ENCODE data around the gene ROBO4.

Gene ROBO4

GRCh38 chr11:124918950-124919349, 21.3 kb upstream of the ROBO4 start, which contains the start of gene HEPN1:
HEPN1 (plus strand) TSS chr11:124919250.
- DNase-seq: no peak

DNA sequence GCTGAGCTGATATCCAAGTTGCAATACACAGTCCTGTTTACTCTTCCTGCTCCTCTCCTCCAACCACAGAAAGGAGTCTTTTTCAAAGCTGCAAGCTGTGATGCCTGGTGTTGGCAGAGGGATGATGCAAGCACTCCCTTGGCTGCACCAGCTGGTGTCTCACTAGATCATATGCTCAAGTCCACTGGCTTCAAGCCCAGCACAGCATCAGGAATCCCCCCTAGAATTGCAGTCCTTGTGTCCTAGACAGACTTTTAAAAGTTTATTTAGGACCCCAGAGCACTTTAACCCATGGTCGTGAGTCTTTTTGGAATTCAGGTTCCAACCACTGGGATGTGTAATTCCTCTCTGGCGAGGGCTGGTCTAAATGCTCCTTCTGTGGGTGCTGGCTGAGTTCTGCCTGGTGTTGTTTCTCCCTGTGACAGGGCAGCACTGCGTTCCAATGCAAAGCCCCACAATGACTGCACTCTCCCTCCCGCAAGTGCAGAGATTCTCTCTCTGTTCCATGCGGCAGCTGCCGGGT, 19.5 kb upstream of the ROBO4 start:
- DNase-seq: peak in 1 of 2 donors; percentile 11

- DNase-seq: no peak
Measured at GRCh38 chr11:124916370-124916710, 18.7 kb upstream of the ROBO4 start.

DNA sequence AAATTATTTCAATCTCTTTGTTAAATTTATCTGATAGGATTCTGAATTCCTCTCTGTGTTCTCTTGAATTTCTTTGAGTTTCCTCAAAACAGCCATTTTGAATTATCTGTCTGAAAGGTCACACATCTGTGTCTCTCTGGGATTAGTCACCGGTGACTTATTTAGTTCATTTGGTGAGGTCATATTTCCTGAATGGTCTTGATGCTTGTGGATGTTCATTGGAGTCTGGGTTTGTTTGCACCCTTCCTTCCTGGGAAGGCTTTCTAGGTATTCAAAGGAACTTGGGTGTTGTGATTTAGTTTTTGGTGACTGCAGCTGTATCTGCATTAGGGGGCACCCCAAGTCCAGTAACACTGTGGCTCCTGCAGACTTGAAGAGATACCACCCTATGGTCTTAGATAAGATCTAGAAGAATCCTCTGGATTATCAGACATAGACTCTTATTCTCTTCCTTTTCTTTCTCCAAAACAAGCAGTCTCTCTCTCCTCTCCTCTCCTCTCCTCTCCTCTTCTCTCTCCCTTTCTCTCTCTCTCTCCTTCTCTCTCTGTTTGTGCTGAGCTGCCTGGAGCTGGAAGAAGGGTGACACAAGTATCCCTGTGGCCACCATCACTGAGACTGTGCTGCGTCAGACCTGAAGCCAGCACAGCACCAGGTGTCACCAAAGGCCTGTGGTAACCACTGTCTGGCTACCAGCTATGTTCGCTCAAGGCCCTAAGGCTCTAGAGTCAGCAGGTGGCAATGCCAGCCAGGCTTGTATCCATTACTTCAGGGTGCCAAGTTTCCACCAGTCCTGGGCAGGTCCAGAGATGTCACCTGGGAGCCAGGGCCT, 18.1 kb upstream of the ROBO4 start:
- DNase-seq: peak in 1 of 2 donors; percentile 13

DNA sequence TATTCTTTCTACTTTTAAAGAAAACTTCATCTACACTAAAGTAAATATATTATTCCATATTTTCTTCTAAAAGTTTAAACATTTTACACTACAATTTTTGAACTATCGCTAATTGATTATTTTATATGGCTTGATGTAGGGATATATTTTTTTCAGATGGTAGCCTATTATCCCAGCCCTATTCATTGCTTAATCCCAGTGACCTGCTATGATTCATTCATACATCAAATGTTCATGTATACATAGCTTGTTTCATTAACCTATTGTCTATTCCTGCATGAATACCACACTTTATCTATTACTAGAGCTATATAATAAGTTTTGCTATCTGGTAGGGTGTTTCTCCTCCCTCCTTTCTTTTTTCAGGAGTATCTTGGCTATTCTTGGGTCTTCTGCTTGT, 5.0 kb upstream of the ROBO4 start:
- no peak for DNase-seq

DNA sequence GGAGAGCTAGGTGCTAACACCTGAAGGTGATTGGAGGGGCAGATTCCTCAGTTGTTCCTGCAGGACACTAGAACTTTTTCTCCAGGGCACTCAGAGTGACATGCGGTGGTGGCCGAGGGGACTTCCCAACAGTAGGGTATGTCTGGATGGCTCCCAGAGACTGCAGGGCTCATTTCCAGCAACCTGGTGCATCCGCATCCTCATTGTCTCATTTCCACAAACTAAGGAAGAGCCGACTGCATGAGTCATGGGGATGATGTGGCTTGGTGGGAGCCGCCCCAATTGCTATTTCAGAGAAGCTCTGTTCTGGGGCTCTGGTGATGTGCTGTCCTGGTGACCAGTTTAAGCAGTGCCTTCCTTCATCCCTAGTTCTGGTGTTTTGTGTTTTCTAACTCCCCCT, 2.8 kb upstream of the ROBO4 start:
- no peak for DNase-seq

GRCh38 chr11:124899383-124900145, 1.9 kb upstream of the ROBO4 start:
- DNase-seq: no peak

DNA sequence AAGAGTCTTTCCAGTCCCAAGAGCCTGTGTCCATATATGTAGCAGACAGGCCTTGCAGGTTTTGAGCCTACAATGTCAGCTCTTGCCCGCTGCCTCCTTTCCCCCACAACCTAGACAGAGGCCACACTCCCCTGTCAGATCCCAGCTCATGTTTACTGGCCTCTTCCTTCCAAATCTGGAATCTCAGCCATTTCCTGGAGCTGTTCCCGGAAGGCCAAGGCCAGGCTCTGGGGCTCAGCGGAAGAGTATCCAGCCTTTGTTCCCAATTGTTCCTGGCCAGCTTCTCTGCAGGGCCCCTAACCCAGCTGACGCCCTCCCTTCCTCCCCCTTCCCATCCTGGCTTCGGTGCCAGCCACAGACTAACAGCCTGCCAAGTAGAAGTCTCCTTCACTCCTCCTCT, 1.0 kb upstream of the ROBO4 start:
- no peak for DNase-seq

- no peak for DNase-seq
Measured at GRCh38 chr11:124898263-124898680, 607 bp upstream of the ROBO4 start.

GRCh38 chr11:124896821-124897391, 759 bp downstream of the ROBO4 start:
- DNase-seq: no peak

DNA sequence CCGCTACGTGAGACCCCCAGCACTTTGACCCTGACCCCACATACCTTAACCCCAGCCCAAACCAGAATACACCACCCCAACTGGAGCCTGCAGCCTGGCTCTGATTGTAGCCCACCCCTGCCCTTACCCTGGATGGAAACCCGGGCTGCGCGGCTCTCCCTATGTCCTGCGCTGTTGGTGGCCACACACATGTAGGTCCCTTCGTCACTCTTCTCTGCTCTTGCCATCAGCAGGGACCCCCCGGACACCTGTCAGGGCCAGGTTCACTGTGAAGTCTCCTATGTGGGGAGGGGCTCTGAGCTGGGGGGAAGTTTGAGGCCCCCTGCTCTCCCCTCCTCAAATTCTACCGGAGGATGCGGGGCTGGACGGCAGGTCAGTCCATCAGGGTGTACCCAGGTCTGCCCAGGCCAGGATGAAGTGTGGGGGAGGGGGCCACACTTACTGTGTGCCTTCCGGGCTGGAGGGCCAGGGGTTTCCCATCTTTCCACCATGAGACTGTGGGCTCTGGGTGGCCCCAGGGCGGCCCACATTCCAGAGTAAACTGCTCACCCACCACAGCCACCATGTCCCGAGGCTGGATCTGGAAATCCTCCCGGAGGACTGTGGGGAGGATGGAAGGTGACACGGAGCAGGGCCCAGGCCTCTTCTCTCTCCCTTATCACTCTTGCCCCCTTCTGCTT, 1.5 kb downstream of the ROBO4 start:
- DNase-seq: no peak

DNA sequence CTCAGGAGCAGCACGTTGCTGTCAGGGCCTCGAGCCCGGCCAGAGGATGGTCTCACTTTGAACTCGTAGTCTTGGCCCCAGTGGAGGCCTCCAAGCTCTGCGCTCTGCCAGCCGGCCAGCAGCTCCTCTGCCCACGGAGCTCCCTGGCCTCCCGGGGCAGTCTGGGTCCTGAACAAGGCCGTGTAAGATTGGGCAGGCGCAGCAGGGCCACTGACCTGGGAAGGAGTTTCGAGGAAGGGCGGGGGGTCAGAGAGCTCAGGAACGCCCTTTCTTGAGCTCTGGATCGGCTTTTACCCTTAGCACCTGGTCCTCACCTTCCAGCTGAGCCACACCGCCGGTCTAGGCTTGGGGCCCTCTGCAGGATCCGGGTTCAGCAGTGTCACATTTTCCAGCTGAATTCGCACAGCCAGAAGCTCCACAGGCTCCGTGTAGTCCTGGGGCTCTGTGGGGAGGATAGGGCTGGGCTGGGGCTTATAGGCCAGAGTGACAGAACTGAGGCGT, 2.1 kb downstream of the ROBO4 start:
- no peak for DNase-seq

DNA sequence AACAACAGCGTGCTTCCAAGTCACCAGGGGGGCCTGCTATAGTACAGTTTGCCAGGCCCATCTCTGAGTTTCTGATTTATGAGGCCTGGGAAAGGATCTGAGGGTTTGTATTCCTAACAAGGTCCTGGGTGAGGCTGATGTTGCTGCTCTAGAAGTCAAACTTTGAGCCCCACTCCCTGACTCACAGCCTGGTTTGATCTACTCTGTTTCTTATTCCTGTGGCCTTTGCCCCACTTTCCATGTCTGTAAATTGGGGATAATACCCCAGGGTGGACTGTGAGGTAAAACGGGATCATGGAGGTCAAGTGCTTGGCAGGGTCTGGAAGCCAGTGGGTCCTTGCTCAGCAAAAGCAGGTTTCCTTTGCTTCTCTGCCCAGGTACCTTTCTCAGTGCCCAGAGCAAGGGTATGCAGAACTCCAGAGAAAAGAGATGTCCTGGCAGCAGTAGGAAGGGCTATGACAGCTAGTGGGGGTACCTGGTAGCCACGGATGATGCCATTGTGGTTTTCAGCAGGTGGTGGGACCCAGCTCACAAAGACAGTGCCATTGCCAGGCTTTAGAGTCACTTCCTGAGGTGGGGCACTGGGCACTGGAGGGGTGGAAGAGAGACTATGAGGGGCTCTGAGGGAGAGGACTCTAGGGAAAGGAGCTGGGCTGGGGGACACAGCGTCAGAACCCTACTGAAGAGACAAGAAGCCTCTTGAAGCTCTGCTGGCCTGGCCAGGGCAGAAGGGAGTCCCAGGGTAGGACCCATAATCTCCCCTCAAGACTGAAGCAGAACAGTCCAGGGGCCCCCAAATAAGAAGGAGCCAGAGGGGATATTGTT, 2.8 kb downstream of the ROBO4 start:
- DNase-seq: no peak

DNA sequence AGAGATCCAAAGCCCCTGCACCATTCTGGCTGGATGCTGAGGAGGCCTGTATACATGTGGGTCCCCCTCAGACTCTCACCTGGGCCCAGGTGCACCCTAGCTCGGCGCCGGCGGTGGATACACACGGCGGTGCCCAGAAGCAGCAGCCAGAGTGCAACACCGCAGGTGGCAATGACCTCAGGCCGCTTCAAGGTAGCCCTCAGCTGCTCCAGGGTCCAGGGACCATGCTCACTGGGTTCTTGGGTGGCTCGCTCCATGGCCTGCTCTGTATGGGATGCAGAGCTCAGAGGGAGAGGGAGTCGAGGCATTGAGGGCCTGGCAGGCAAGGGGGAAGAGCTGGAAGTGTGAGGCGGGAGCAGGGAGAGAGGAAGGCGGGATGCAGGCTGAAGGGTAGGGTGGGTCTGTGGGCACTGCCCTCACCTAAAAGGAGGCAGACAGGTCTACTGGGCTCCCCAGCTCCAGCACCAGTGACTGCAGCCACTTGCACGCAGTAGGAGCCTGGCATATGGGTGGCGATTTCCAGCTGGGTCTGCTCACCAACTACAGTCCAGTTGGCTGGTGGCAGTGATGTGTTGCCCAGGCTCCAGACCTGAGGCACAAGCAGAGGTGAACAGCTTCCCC, 3.8 kb downstream of the ROBO4 start:
- no peak for DNase-seq

DNA sequence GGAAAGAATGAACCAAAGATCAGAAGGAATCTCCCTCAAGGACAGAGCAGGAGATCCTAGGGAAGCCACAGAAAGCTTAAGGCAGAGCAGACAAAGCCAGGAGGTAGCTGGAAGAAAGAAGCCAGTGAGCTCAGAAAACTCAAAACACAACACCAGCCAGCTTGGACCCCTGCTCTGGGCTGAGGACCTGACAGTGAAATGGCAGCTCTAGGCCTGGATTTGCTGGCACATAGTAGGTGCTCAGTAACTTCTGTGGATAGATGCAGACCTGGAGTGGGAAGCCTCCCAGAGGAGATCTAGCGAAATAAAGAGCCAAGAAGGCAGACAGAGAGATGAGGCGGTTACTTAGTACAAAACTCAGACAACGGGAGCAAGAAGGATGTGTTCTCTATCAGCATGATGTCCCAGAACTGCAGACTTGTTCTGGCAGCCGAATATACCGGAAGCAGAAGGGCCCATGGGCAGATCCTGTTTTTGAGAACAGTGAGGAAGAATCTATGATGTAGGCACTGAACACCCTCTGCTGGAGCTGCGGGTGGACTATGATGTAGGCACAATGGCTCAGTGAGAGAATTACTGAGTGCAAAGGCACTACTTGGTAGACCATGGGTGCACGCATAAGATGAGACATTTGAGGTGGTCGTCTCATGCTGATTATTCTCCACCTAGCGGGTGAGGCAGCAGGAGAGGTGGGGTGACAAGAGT, 4.8 kb downstream of the ROBO4 start:
- DNase-seq: peak; percentile 43 to 61

DNA sequence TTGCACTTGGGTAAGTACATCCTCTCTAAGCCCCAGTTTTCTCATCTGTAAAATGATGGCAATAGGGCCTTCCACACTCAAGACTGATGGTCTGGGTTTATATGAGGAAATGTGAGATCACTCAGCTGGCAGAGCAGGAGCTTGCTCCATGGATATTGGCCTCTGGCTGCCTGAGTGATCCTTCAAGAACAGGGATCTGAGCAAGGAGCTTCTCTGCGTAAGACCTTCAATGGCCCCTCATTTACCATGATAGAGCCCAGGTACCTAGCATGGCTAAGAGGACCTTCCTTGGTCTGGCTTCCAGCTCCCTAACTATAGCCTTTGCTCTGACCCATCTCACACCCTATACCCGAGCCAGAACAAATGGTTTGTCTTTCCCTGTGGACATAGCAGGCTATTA, 5.5 kb downstream of the ROBO4 start:
- DNase-seq: no peak

DNA sequence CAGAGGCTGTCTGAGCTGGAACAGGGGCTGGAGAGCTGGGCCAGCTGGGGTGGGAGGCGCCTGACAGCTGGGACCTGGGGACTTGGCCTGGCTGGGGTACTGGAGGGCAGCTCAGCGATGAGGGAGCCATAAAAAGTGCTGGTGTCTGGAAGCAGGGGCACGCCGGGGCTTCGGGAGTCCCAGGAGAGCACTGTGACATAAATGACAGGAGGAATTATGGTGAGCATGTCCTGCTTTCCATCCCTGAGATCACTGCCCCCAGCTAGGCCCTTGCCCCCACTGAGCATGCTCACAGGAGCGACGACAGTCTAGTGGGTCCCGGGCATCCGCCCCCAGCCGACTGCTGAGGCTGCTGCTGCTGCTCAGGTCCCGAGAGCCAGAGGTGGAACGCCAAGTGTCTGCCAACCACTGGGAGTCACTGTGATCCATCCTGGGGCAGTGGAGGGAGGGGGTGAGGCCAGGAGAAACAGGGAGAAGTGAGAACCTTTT, 6.2 kb downstream of the ROBO4 start:
- no peak for DNase-seq

- no peak for DNase-seq
Measured at GRCh38 chr11:124890683-124891372, 6.8 kb downstream of the ROBO4 start.

- DNase-seq: no peak
Measured at GRCh38 chr11:124890151-124890550, 7.5 kb downstream of the ROBO4 start.
